Endothelial cell (in vitro differentiated cells): Measurements from ENCODE around the gene ADRA1B. TPM values are rescaled to one million over a fixed set of nuclear protein-coding genes. Genes with fewer than 3 reads are reported as not detected.

ENCODE experiments used
- DNase-seq: peaks from one replicate; pipeline ENCODE4 v3.0.0; 2021; ENCODE audit warnings: low spot score
- H3K27ac Mint-ChIP-seq: one replicate; pipeline ENCODE4 v1.8.0; 2021; ENCODE audit warnings: mixed read lengths, inconsistent platforms; ENCODE audit not compliant: unreplicated experiment
- H3K27me3 Mint-ChIP-seq: one replicate; pipeline ENCODE4 v1.8.0; 2021; ENCODE audit warnings: mild to moderate bottlenecking, moderate library complexity, mixed read lengths, inconsistent platforms; ENCODE audit not compliant: unreplicated experiment
- H3K36me3 Mint-ChIP-seq: one replicate; pipeline ENCODE4 v1.8.0; 2021; ENCODE audit warnings: mild to moderate bottlenecking, low read depth, mixed read lengths, inconsistent platforms; ENCODE audit not compliant: unreplicated experiment
- H3K4me1 Mint-ChIP-seq: one replicate; pipeline ENCODE4 v1.8.0; 2021; ENCODE audit warnings: mild to moderate bottlenecking, mixed read lengths, inconsistent platforms; ENCODE audit not compliant: unreplicated experiment
- H3K4me3 Mint-ChIP-seq: one replicate; pipeline ENCODE4 v1.8.0; 2021; ENCODE audit warnings: mild to moderate bottlenecking, mixed read lengths, inconsistent platforms; ENCODE audit not compliant: unreplicated experiment
- H3K9me3 Mint-ChIP-seq: one replicate; pipeline ENCODE4 v1.8.0; 2021; ENCODE audit warnings: mixed read lengths, inconsistent platforms; ENCODE audit not compliant: unreplicated experiment
- total RNA-seq: library from RNA; stranded (reverse); fragmentation: NEBNext Ultra II Directional; extraction: Animal tissue kit (Norgen Biotek cat#: 25700); gene quantifications from one replicate; pipeline ENCODE4 v1.2.1, GENCODE V29; 2021; ENCODE audit not compliant: unreplicated experiment
- TF ChIP-seq, protein P1 (sequence below): fragments of 200-600 bp; sonication (generic); IDR thresholded peaks from one replicate; pipeline ENCODE4 v1.5.0; 2021; ENCODE audit warnings: antibody characterized with exemption; ENCODE audit not compliant: unreplicated experiment

Gene ADRA1B
- total RNA-seq, 1 donor from 2014 or later, result not detected

DNA sequence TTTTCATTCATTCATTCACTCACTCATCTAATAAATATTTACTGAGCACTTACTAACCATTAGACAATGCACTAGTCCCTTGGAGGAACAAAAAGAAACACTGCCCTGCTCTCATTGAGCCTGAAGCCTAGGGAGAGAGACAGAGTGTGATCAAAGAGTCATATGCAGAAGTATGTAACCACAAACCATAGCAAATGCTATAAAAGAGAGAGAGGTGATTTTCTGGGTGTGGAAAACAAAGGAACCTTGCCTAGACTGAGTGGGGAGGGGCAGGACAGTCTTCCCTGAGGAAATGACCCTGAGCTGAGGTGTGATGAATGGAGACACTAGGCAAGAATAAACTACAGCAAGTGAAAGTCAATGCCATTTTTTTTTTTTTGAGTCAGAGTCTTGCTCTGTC lies 10.8 kb upstream of the ADRA1B start:
- peak overlapping the region; percentile 22 for H3K27ac Mint-ChIP-seq
- TF ChIP-seq, protein P1, sequence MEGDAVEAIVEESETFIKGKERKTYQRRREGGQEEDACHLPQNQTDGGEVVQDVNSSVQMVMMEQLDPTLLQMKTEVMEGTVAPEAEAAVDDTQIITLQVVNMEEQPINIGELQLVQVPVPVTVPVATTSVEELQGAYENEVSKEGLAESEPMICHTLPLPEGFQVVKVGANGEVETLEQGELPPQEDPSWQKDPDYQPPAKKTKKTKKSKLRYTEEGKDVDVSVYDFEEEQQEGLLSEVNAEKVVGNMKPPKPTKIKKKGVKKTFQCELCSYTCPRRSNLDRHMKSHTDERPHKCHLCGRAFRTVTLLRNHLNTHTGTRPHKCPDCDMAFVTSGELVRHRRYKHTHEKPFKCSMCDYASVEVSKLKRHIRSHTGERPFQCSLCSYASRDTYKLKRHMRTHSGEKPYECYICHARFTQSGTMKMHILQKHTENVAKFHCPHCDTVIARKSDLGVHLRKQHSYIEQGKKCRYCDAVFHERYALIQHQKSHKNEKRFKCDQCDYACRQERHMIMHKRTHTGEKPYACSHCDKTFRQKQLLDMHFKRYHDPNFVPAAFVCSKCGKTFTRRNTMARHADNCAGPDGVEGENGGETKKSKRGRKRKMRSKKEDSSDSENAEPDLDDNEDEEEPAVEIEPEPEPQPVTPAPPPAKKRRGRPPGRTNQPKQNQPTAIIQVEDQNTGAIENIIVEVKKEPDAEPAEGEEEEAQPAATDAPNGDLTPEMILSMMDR, result no peak
- H3K4me1 Mint-ChIP-seq, result peaks cover 15% of the 10 kb centered on the region
- DNase-seq, result no peak
- no peaks in the 10 kb centered on the region for H3K36me3 Mint-ChIP-seq
- H3K4me3 Mint-ChIP-seq, result no peak overlapping the region
- H3K27me3 Mint-ChIP-seq, result peaks cover 3% of the 10 kb centered on the region
- no peaks in the 10 kb centered on the region for H3K9me3 Mint-ChIP-seq

DNA sequence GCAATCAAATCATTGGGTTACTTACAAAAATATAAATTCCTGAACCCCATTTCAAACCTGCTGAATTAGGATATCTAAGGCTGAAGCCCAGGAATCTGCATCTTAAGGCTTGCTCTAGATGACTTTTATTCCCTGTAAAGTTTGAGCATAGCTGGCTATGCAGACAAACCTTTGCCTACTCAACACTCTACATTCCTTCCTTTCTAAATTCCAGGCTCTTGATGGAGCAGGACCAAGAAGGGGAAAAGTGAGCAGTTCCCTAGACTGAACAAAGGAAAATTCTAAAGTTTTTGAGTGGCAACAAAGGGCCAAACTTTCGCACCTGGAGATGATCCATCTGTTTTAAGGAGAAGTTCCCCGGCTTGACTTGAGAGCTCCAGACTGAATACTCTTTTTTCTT lies 9.8 kb upstream of the ADRA1B start:
- Mint-ChIP-seq H3K27ac (no peak overlapping the region), H3K4me3 (no peak overlapping the region), H3K27me3 (peaks cover 3% of the 10 kb centered on the region), H3K4me1 (peaks cover 15% of the 10 kb centered on the region), H3K36me3 (no peaks in the 10 kb centered on the region), H3K9me3 (no peaks in the 10 kb centered on the region)
- no peak for DNase-seq
- TF ChIP-seq, protein P1, result no peak

DNA sequence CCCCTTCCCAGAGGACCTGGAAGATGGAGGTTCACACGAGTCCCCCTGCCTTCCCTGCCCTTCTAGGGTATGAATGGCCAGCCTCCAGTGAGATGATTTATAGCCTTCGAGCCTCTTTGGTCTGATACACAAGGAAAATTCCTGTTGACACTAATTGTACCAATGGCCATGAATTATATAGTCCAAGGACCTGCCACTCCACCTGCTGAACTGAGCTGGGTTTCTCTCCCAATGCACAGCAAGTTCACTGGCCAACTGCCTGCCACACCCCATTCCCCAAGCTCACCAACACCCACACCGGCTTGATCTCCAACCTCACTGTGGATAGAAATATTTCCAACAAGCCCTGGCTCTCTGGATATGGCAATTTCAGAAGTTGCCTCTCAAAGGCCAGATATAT lies 9.3 kb upstream of the ADRA1B start:
- peaks cover 7% of the 10 kb centered on the region for H3K27me3 Mint-ChIP-seq
- H3K9me3 Mint-ChIP-seq, result no peaks in the 10 kb centered on the region
- no peaks in the 10 kb centered on the region for H3K36me3 Mint-ChIP-seq
- H3K27ac Mint-ChIP-seq, result no peak overlapping the region
- H3K4me3 Mint-ChIP-seq, result no peak overlapping the region
- DNase-seq, result no peak
- H3K4me1 Mint-ChIP-seq, result peaks cover 15% of the 10 kb centered on the region
- TF ChIP-seq, protein P1, result no peak

DNA sequence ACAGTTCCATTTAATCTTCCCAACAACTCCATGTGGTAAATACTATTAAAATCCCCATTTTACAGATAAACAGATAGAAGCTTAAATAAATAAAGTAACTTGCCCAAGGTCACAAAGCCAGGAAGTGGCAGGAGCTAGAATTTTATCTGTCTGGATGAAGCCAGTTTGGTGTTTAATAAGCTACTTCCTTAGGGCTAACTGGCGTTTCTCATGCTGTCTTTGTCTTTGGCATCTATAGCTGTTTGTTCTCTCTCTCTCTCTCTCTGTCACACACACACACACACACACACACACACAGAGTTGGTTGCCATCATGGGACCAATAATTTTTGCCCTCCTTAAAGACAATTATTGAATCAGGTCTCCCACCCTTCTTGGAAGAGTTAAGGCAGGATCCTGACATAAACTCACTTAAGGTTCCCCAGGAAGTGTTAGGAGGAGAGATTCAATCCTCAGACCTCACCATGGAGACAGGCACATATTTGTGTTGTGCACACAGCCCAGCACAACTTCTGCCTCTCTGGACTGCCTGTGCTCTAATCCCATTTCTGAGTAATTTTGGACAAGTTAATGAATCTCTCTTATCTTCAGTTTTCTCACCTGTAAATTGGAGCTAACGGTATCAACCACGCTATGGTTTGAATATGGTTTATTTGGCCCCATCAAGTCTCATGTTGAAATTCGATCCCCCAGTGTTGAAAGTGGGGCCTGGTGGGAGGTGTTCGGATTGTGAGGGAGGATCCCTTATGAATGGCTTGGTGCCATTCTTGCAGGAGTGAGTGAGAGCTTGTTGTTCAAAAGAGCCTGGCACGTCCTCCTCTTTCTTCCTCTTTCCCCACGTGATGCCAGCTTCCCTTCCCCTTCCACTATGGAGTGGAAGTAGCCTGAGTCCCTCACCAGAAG lies 8.3 kb upstream of the ADRA1B start:
- no peaks in the 10 kb centered on the region for H3K9me3 Mint-ChIP-seq
- H3K4me1 Mint-ChIP-seq, result peaks cover 15% of the 10 kb centered on the region
- peak overlapping the region; percentile 10 for H3K27ac Mint-ChIP-seq
- DNase-seq, result no peak
- H3K27me3 Mint-ChIP-seq, result peaks cover 7% of the 10 kb centered on the region
- H3K4me3 Mint-ChIP-seq, result no peak overlapping the region
- TF ChIP-seq, protein P1, result no peak
- H3K36me3 Mint-ChIP-seq, result no peaks in the 10 kb centered on the region

DNA sequence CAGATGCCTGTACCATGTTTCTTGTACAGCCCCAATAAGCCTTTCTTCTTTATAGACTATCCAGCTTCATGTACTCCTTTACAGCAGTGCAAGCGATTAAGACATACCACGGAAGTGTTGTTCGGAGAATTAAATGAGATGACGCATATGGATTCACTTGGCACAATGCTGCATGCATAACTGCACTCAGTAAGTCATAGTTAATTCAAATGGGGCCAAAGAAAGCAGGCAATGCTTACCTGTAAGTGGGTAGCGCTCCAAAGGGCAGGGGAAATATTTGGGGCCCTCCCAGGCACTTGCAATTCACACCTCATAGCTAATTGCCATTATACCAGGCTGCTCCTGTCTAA lies 7.7 kb upstream of the ADRA1B start:
- Mint-ChIP-seq H3K27ac (no peak overlapping the region), H3K9me3 (no peaks in the 10 kb centered on the region), H3K4me3 (no peak overlapping the region), H3K36me3 (no peaks in the 10 kb centered on the region), H3K27me3 (peaks cover 7% of the 10 kb centered on the region), H3K4me1 (peaks cover 15% of the 10 kb centered on the region)
- TF ChIP-seq, protein P1, result no peak
- DNase-seq, result no peak
